RCC 7860 (cell line): ENCODE data around the gene TMLHE.
"Not testable (repeated sequence)": the region's sequence is repeated elsewhere in the genome, so short reads cannot be mapped to it uniquely, and the experiment has no call there.

ENCODE experiments used
- DNase-seq: peaks from one replicate; pipeline ENCODE4 v3.0.0-alpha.2; 2015; ENCODE audit warnings: low spot score
- FAIRE-seq: peaks from 2 replicates; lab custom pipeline; 2012; peaks lifted over from hg19 to GRCh38; lab: Jason Lieb, UNC

The TMLHE gene

GRCh38 chrX:155505296-155505695 lies 107.5 kb downstream of the TMLHE start:
- no peak for FAIRE-seq
- DNase-seq = no peak

- FAIRE-seq, DNase-seq: not testable (repeated sequence)
Measured at GRCh38 chrX:155495134-155495533, 117.6 kb downstream of the TMLHE start.

- not testable (repeated sequence) for FAIRE-seq, DNase-seq
Measured at GRCh38 chrX:155491421-155491820, 121.3 kb downstream of the TMLHE start.

- DNase-seq, FAIRE-seq: not testable (repeated sequence)
Measured at GRCh38 chrX:155477136-155477535, 135.6 kb downstream of the TMLHE start.

- not testable (repeated sequence) for FAIRE-seq, DNase-seq
Measured at GRCh38 chrX:155466269-155466938, 146.3 kb downstream of the TMLHE start.

- FAIRE-seq, DNase-seq: not testable (repeated sequence)
Measured at GRCh38 chrX:155460501-155460900, 152.3 kb downstream of the TMLHE start.

- not testable (repeated sequence) for DNase-seq, FAIRE-seq
Measured at GRCh38 chrX:155458471-155458870, 154.3 kb downstream of the TMLHE start, which contains the start of gene F8A3. Gene F8A3, minus strand, starts transcription at chrX:155458620. Its CDS starts 20 bp downstream, at chrX:155458600.

GRCh38 chrX:155457761-155458447 lies 154.8 kb downstream of the TMLHE start:
- not testable (repeated sequence) for DNase-seq, FAIRE-seq

GRCh38 chrX:155441097-155441496 lies 171.7 kb downstream of the TMLHE start:
- DNase-seq (no peak), FAIRE-seq (no peak)
